Type B pancreatic cell (in vitro differentiated cells): ENCODE measurements around the gene FAM227A. TPM values are rescaled to one million over a fixed set of nuclear protein-coding genes. Genes with fewer than 3 reads are reported as not detected.

ENCODE experiments used
- DNase-seq: peaks from one replicate; pipeline ENCODE4 v3.0.0; 2021; ENCODE audit warnings: mixed read lengths; ENCODE audit not compliant: unreplicated experiment; ENCODE audit errors: extremely low spot score
- H3K27ac Mint-ChIP-seq: 2 replicates; pipeline ENCODE4 v1.8.0; 2021; ENCODE audit warnings: mild to moderate bottlenecking, mixed read lengths
- H3K27me3 Mint-ChIP-seq: 2 replicates; pipeline ENCODE4 v1.8.0; 2021; ENCODE audit warnings: mixed read lengths
- H3K36me3 Mint-ChIP-seq: 2 replicates; pipeline ENCODE4 v1.8.0; 2021; ENCODE audit warnings: mixed read lengths
- H3K4me1 Mint-ChIP-seq: one replicate; pipeline ENCODE4 v1.8.0; 2021; ENCODE audit warnings: mixed read lengths; ENCODE audit not compliant: unreplicated experiment
- H3K4me3 Mint-ChIP-seq: 2 replicates; pipeline ENCODE4 v1.8.0; 2021; ENCODE audit warnings: mild to moderate bottlenecking, mixed read lengths
- H3K9me3 Mint-ChIP-seq: 2 replicates; pipeline ENCODE4 v1.8.0; 2021; ENCODE audit warnings: mixed read lengths
- CTCF ChIP-seq: fragments of 200-600 bp; sonication (generic); conservative IDR thresholded peaks from 2 replicates; pipeline ENCODE4 v1.5.0; 2021; ENCODE audit warnings: antibody characterized with exemption, mild to moderate bottlenecking
- total RNA-seq: library from RNA; stranded (reverse); gene quantifications from 2 replicates; pipeline ENCODE4 v1.2.1, GENCODE V29; 2021; ENCODE audit warnings: low replicate concordance

FAM227A gene
- total RNA-seq, 1 donor from 2014 or later: 11.2 TPM

GRCh38 chr22:38696606-38697424 is 40.6 kb upstream of the FAM227A start:
- no peak for DNase-seq
- peaks cover 23% of the 10 kb centered on the region for H3K36me3 Mint-ChIP-seq
- H3K9me3 Mint-ChIP-seq: no peaks in the 10 kb centered on the region
- peak overlapping the region; percentile 91 for H3K4me3 Mint-ChIP-seq
- TF ChIP-seq CTCF: no peak
- peaks cover 6% of the 10 kb centered on the region for H3K27me3 Mint-ChIP-seq
- H3K27ac Mint-ChIP-seq: peak overlapping the region; percentile 98
- H3K4me1 Mint-ChIP-seq: peaks cover 51% of the 10 kb centered on the region

GRCh38 chr22:38694940-38695339 is 38.7 kb upstream of the FAM227A start:
- no peak for DNase-seq
- TF ChIP-seq CTCF: no peak
- no peaks in the 10 kb centered on the region for H3K27me3 Mint-ChIP-seq
- peaks cover 26% of the 10 kb centered on the region for H3K36me3 Mint-ChIP-seq
- peak overlapping the region; percentile 47 for H3K4me3 Mint-ChIP-seq
- H3K4me1 Mint-ChIP-seq: peaks cover 45% of the 10 kb centered on the region
- H3K9me3 Mint-ChIP-seq: no peaks in the 10 kb centered on the region
- peak overlapping the region; percentile 92 for H3K27ac Mint-ChIP-seq

GRCh38 chr22:38694049-38694448 is 37.9 kb upstream of the FAM227A start:
- Mint-ChIP-seq H3K27ac (peak overlapping the region; percentile 92), H3K4me3 (no peak overlapping the region), H3K36me3 (peaks cover 31% of the 10 kb centered on the region), H3K27me3 (no peaks in the 10 kb centered on the region), H3K4me1 (peaks cover 37% of the 10 kb centered on the region), H3K9me3 (no peaks in the 10 kb centered on the region)
- no peak for TF ChIP-seq CTCF
- DNase-seq: no peak

GRCh38 chr22:38689651-38690050 is 33.5 kb upstream of the FAM227A start:
- Mint-ChIP-seq H3K27ac (no peak overlapping the region), H3K36me3 (peaks cover 21% of the 10 kb centered on the region), H3K4me1 (peaks cover 4% of the 10 kb centered on the region), H3K4me3 (no peak overlapping the region), H3K27me3 (no peaks in the 10 kb centered on the region), H3K9me3 (no peaks in the 10 kb centered on the region)
- no peak for DNase-seq
- no peak for TF ChIP-seq CTCF

GRCh38 chr22:38685761-38686160 is 29.6 kb upstream of the FAM227A start:
- H3K27me3 Mint-ChIP-seq: no peaks in the 10 kb centered on the region
- TF ChIP-seq CTCF: no peak
- no peak for DNase-seq
- H3K9me3 Mint-ChIP-seq: no peaks in the 10 kb centered on the region
- H3K36me3 Mint-ChIP-seq: peaks cover 36% of the 10 kb centered on the region
- peak overlapping the region; percentile 25 for H3K4me3 Mint-ChIP-seq
- peaks cover 9% of the 10 kb centered on the region for H3K4me1 Mint-ChIP-seq
- no peak overlapping the region for H3K27ac Mint-ChIP-seq
